K562 (cell line): ENCODE results near the gene CENPX. TPM values are rescaled to one million over a fixed set of nuclear protein-coding genes. Genes with fewer than 3 reads are reported as not detected.
A peak's percentile ranks its signal among the peaks of the same experiment; 100 is the strongest.

ENCODE experiments used
- BCOR ChIP-seq: fragments of 450-650 bp; IDR thresholded peaks from 2 replicates; pipeline ENCODE4 v1.6.1; 2016
- BRCA1 ChIP-seq, 2 experiments: fragments of 450-650 bp in 1 of 2; sonication (generic) in 1 of 2; formaldehyde crosslinking in 1 of 2; IDR thresholded peaks; 2 replicates each; pipeline versions ENCODE4 v1.5.0 to v1.6.1; 2017 to 2020; ENCODE audit warnings: mild to moderate bottlenecking in 1 of 2, missing genetic modification reagents in 1 of 2
- CCNT2 ChIP-seq: IDR thresholded peaks from 2 replicates; pipeline ENCODE4 v1.6.1; 2011; ENCODE audit warnings: borderline replicate concordance, low read depth, mild to moderate bottlenecking, moderate library complexity, mixed read lengths, low read length; ENCODE audit not compliant: insufficient read length; ENCODE audit errors: extremely low read depth
- LARP7 ChIP-seq: fragments of 450-650 bp; IDR thresholded peaks from 2 replicates; pipeline ENCODE4 v1.6.1; 2016
- NR1H2 ChIP-seq: sonication (generic); formaldehyde crosslinking; IDR thresholded peaks from 2 replicates; pipeline ENCODE4 v1.4.0; 2020; ENCODE audit warnings: mild to moderate bottlenecking, missing genetic modification reagents
- SRSF3 ChIP-seq: fragments of 200-400 bp; formaldehyde crosslinking; IDR thresholded peaks from 2 replicates; pipeline ENCODE4 v1.6.1; 2016; ENCODE audit warnings: mild to moderate bottlenecking, low read length, moderate library complexity; ENCODE audit not compliant: insufficient read depth
- TCF7 ChIP-seq: sonication (generic); IDR thresholded peaks from 2 replicates; pipeline ENCODE4 v1.6.1; 2016; ENCODE audit warnings: antibody characterized with exemption, borderline replicate concordance
- ZNF143 ChIP-seq: sonication (generic); formaldehyde crosslinking; IDR thresholded peaks from 2 replicates; pipeline ENCODE4 v1.9.0; 2022; ENCODE audit warnings: mild to moderate bottlenecking, missing genetic modification reagents
- ZNF146 ChIP-seq: IDR thresholded peaks from one replicate; pipeline ENCODE4 v1.6.1; 2018; ENCODE audit warnings: missing compliant biosample characterization; ENCODE audit not compliant: unreplicated experiment
- ZNF174 ChIP-seq: fragments of 250-450 bp; sonication (Bioruptor Pico); IDR thresholded peaks from 2 replicates; pipeline ENCODE4 v1.4.0; 2020; ENCODE audit warnings: mild to moderate bottlenecking
- ZNF431 ChIP-seq: sonication (generic); formaldehyde crosslinking; IDR thresholded peaks from 2 replicates; pipeline ENCODE4 v1.8.0; 2022; ENCODE audit warnings: mild to moderate bottlenecking, missing genetic modification reagents
- ZNF586 ChIP-seq: fragments of 450-650 bp; formaldehyde crosslinking; conservative IDR thresholded peaks from 2 replicates; pipeline ENCODE4 v1.4.0; 2020; ENCODE audit warnings: mild to moderate bottlenecking, moderate library complexity
- ZNF589 ChIP-seq: fragments of 200-800 bp; sonication (Bioruptor generic); IDR thresholded peaks from 2 replicates; pipeline ENCODE4 v1.6.1; 2016; ENCODE audit warnings: low read depth, missing genetic modification characterization, missing compliant biosample characterization
- ZZZ3 ChIP-seq: fragments of 450-650 bp; IDR thresholded peaks from 2 replicates; pipeline ENCODE4 v1.6.1; 2016; ENCODE audit warnings: antibody characterized with exemption, mild to moderate bottlenecking, moderate library complexity
- polyA plus RNA-seq, 8 experiments: library from polyadenylated mRNA; depleted of rRNA in 4 of 8; stranded (reverse) in 5 of 8; unstranded in 3 of 8; fragments of >200 nt; fragmentation: Nextera tagmentation in 2 of 8; fragmentation: Illumina TruSeq in 1 of 8; extraction: Ambion mirVana in 2 of 8; extraction: Trizol in 1 of 8; gene quantifications; 2 replicates each; pipeline versions ENCODE4 v1.2.1 to v1.2.3, GENCODE V29; 2011 to 2014; ENCODE audit warnings: inconsistent platforms in 1 of 8, missing spikeins in 1 of 8
- total RNA-seq, 7 experiments: library from RNA; depleted of rRNA in 6 of 7; stranded (reverse); fragments of >200 nt in 6 of 7; fragmentation: Illumina TruSeq in 2 of 7; extraction: Trizol in 2 of 7; gene quantifications; 2 replicates each; pipeline versions ENCODE4 v1.2.1 to v1.2.3, GENCODE V29; 2011 to 2021; ENCODE audit warnings: low replicate concordance in 1 of 7
- TF ChIP-seq, protein P1 (sequence below): conservative IDR thresholded peaks from 2 replicates; pipeline ENCODE4 v1.6.1; 2011; ENCODE audit warnings: low read depth, mild to moderate bottlenecking, low read length; ENCODE audit not compliant: control insufficient read depth
- TF ChIP-seq, protein P2 (sequence below), 3 experiments: fragments of 200-800 bp in 1 of 3; fragments of 250-450 bp in 1 of 3; fragments of 450-650 bp in 1 of 3; sonication (Bioruptor Pico) in 1 of 3; sonication (Bioruptor generic) in 1 of 3; formaldehyde crosslinking in 1 of 3; IDR thresholded peaks; 2 replicates each; pipeline versions ENCODE4 v1.6.1 to v1.8.0; 2016 to 2022; ENCODE audit warnings: mild to moderate bottlenecking in 2 of 3, missing genetic modification characterization in 2 of 3, missing compliant biosample characterization in 1 of 3, moderate library complexity in 1 of 3
- TF ChIP-seq, protein P3 (sequence below): fragments of 250-450 bp; sonication (Bioruptor Pico); IDR thresholded peaks from 2 replicates; pipeline ENCODE4 v1.5.1; 2021; ENCODE audit warnings: mild to moderate bottlenecking
- TF ChIP-seq, protein P4 (sequence below): sonication (generic); formaldehyde crosslinking; IDR thresholded peaks from 2 replicates; pipeline ENCODE4 v1.8.1; 2023; ENCODE audit warnings: mild to moderate bottlenecking, missing genetic modification reagents

The CENPX gene
- total and polyA plus RNA-seq, 9 of the 15 experiments (the other 6 are each of a cell fraction or from before 2014, with no cell fraction given), result 32.7 to 352 (median 127) TPM

DNA sequence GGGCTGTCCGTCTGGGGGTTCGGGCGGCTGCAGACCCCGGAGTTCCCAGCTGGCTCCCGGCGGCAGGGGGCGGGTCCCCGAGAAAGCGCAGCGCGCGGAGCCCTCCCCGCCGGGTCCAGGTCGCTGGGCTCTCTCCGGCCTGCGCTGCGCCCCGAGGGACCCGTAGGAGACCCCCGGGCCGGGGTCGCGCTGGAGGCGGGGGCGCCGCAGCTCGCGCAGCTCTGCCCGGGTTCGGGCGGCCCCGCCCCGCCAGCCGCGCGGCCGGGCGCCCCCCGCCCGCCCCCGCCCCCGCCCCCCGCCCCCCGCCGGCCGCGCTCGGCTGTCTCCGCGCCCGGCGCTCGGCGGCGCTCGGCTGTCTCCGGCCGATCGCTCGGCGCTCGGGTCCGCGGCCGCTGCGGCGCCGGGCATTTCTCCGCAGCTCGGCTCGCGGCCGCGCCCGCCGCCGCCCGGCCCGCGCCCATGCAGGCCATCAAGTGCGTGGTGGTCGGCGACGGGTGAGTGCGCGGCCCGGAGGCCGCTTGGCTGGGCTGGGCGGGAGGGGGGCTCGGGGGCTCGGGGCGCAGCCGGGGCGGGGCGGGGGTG lies 8.7 kb upstream of the CENPX start, which contains the start of gene RAC3 (continued):
- TF ChIP-seq, protein P1, sequence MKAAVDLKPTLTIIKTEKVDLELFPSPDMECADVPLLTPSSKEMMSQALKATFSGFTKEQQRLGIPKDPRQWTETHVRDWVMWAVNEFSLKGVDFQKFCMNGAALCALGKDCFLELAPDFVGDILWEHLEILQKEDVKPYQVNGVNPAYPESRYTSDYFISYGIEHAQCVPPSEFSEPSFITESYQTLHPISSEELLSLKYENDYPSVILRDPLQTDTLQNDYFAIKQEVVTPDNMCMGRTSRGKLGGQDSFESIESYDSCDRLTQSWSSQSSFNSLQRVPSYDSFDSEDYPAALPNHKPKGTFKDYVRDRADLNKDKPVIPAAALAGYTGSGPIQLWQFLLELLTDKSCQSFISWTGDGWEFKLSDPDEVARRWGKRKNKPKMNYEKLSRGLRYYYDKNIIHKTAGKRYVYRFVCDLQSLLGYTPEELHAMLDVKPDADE, result 0 out of 2 replicates have a peak, but pooled peaks have one; percentile 46
- TF ChIP-seq ZNF431 (CRISPR knock-in tag) (no peak), ZNF589 (CRISPR knock-in tag) (no peak), ZNF143 (CRISPR knock-in tag) (no peak), ZNF586 (no peak), BRCA1 (IDR thresholded peaks at IDR 0.05) (no peak), BRCA1 (CRISPR knock-in tag; IDR thresholded peaks at IDR 0.05) (no peak), LARP7 (no peak), SRSF3 (no peak), BCOR (no peak), ZNF146 (CRISPR knock-in tag) (no peak), ZNF174 (CRISPR knock-in tag) (no peak), CCNT2 (peak; percentile 19), TCF7 (no peak), ZZZ3 (no peak), NR1H2 (no peak)
- TF ChIP-seq, protein P2, sequence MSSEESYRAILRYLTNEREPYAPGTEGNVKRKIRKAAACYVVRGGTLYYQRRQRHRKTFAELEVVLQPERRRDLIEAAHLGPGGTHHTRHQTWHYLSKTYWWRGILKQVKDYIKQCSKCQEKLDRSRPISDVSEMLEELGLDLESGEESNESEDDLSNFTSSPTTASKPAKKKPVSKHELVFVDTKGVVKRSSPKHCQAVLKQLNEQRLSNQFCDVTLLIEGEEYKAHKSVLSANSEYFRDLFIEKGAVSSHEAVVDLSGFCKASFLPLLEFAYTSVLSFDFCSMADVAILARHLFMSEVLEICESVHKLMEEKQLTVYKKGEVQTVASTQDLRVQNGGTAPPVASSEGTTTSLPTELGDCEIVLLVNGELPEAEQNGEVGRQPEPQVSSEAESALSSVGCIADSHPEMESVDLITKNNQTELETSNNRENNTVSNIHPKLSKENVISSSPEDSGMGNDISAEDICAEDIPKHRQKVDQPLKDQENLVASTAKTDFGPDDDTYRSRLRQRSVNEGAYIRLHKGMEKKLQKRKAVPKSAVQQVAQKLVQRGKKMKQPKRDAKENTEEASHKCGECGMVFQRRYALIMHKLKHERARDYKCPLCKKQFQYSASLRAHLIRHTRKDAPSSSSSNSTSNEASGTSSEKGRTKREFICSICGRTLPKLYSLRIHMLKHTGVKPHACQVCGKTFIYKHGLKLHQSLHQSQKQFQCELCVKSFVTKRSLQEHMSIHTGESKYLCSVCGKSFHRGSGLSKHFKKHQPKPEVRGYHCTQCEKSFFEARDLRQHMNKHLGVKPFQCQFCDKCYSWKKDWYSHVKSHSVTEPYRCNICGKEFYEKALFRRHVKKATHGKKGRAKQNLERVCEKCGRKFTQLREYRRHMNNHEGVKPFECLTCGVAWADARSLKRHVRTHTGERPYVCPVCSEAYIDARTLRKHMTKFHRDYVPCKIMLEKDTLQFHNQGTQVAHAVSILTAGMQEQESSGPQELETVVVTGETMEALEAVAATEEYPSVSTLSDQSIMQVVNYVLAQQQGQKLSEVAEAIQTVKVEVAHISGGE (CRISPR knock-in tag; IDR thresholded peaks at IDR 0.05), result peak in 1 of 3 experiments; percentile 43; a peak in 2 of 6 replicates
- TF ChIP-seq, protein P3, sequence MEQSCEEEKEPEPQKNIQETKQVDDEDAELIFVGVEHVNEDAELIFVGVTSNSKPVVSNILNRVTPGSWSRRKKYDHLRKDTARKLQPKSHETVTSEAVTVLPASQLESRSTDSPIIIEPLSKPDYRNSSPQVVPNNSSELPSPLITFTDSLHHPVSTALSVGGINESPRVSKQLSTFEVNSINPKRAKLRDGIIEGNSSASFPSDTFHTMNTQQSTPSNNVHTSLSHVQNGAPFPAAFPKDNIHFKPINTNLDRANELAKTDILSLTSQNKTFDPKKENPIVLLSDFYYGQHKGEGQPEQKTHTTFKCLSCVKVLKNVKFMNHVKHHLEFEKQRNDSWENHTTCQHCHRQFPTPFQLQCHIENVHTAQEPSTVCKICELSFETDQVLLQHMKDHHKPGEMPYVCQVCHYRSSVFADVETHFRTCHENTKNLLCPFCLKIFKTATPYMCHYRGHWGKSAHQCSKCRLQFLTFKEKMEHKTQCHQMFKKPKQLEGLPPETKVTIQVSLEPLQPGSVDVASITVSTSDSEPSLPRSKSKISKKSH, result no peak
- TF ChIP-seq, protein P4, sequence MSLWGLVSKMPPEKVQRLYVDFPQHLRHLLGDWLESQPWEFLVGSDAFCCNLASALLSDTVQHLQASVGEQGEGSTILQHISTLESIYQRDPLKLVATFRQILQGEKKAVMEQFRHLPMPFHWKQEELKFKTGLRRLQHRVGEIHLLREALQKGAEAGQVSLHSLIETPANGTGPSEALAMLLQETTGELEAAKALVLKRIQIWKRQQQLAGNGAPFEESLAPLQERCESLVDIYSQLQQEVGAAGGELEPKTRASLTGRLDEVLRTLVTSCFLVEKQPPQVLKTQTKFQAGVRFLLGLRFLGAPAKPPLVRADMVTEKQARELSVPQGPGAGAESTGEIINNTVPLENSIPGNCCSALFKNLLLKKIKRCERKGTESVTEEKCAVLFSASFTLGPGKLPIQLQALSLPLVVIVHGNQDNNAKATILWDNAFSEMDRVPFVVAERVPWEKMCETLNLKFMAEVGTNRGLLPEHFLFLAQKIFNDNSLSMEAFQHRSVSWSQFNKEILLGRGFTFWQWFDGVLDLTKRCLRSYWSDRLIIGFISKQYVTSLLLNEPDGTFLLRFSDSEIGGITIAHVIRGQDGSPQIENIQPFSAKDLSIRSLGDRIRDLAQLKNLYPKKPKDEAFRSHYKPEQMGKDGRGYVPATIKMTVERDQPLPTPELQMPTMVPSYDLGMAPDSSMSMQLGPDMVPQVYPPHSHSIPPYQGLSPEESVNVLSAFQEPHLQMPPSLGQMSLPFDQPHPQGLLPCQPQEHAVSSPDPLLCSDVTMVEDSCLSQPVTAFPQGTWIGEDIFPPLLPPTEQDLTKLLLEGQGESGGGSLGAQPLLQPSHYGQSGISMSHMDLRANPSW, result 0 out of 2 replicates have a peak, but pooled peaks have one; percentile 2
